ENCODE measurements around the gene NFIX. TPM values are rescaled to one million over a fixed set of nuclear protein-coding genes. Genes with fewer than 3 reads are reported as not detected.

The NFIX gene
- total and polyA plus RNA-seq, 9 of the 15 experiments (the other 6 are each of a cell fraction or from before 2014, with no cell fraction given) = 0.28 to 26.8 (median 5.4) TPM

- TF ChIP-seq ZNF398 (CRISPR knock-in tag; IDR thresholded peaks at IDR 0.05) (no peak), ZBTB17 (CRISPR knock-in tag; IDR thresholded peaks at IDR 0.05) (no peak), E2F5 (CRISPR knock-in tag; IDR thresholded peaks at IDR 0.05) (no peak), ZNF740 (CRISPR knock-in tag; IDR thresholded peaks at IDR 0.05) (peak; percentile 51), ZNF740 (tag; IDR thresholded peaks at IDR 0.05) (no peak), ZBTB33 (CRISPR knock-in tag; IDR thresholded peaks at IDR 0.05) (no peak), JUN (IDR thresholded peaks at IDR 0.05; ENCODE audit: borderline replicate concordance, low read depth, low read length) (no peak), JUN (CRISPR knock-in tag; IDR thresholded peaks at IDR 0.05; ENCODE audit: borderline replicate concordance) (no peak), NR3C1 (CRISPR knock-in tag; IDR thresholded peaks at IDR 0.05) (peak; percentile 77; the same call in 1 of the 2 replicates), ASH1L (IDR thresholded peaks at IDR 0.05; ENCODE audit: borderline replicate concordance, low read depth, partially characterized antibody) (no peak), GMEB1 (CRISPR knock-in tag; IDR thresholded peaks at IDR 0.05) (peak; percentile 33; the same call in 1 of the 2 replicates), PTRF (tag; IDR thresholded peaks at IDR 0.05) (no peak), SMC3 (conservative IDR thresholded peaks at IDR 0.05; ENCODE audit: insufficient read depth, low read depth, low read length) (no peak), TOE1 (IDR thresholded peaks at IDR 0.05; ENCODE audit: borderline replicate concordance) (no peak), TOE1 (CRISPR knock-in tag; IDR thresholded peaks at IDR 0.05; ENCODE audit: borderline replicate concordance, low read depth) (no peak), RNF219 (CRISPR knock-in tag; IDR thresholded peaks at IDR 0.05) (no peak)
Measured at GRCh38 chr19:12995596-12996405, 526 bp downstream of the NFIX start (continued).
